ENCODE results near the gene HIVEP2. TPM values are rescaled to one million over a fixed set of nuclear protein-coding genes. Genes with fewer than 3 reads are reported as not detected.

HIVEP2 gene
- total and polyA plus RNA-seq, 2 donors (not counting 1 experiment from before 2014, with no cell fraction given): 5.8 to 31.9 TPM

DNA sequence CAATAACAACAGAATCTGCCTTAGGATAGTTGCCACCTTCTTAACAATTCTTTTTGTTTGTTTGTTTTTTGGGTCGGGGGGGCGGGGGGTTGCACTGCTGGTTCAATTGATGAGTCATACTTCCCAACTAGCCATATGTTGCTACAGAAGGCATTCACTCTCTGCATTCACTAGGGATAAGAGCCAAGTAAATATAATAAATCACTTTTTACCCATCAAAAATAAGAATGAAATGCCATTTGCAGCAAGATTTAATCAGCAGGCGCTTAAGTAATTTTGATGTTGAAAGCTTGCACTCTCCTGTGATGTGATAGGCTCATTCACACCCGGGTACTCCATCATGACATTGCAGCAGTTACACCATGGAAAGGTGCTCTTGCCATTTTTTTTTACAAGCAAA is 209.8 kb downstream of the HIVEP2 start:
- H4K20me1 ChIP-seq (ENCODE audit: control insufficient read depth, insufficient read depth, low read length, poor library complexity, severe bottlenecking): no peaks in the 10 kb centered on the region
- no peak overlapping the region for H3K27ac Mint-ChIP-seq
- ChIA-PET CTCF (interaction anchor here (0.7 to 1.2 kb wide), 2 partner anchors 11 to 13 kb away, joined by 3 to 4 read pairs; no protein-coding TSS in a partner anchor), POLR2A (no interaction called here)
- no peak overlapping the region for H2AFZ ChIP-seq (ENCODE audit: insufficient read depth, low read depth, low read length, poor library complexity, severe bottlenecking)
- H3K9ac ChIP-seq (ENCODE audit: low read length): no peak overlapping the region
- 100% methylated on average over 1 of the region's 4 CpGs for WGBS (ENCODE audit: insufficient coverage)
- no peaks in the 10 kb centered on the region for H3K36me3 ChIP-seq (replicated peaks in 1 of 2; ENCODE audit: control extremely low read depth in 1 of 2, control insufficient read depth in 1 of 2, extremely low read depth in 1 of 2, insufficient read depth in 2 of 2, low read length in 1 of 2)
- no peaks in the 10 kb centered on the region for H3K27me3 ChIP-seq (replicated peaks in 1 of 4; ENCODE audit: control extremely low read depth in 1 of 4, control insufficient read depth in 3 of 4, insufficient read depth in 4 of 4, low read length in 3 of 4)
- no peaks in the 10 kb centered on the region for H3K9me3 ChIP-seq (ENCODE audit: control extremely low read depth in 1 of 3, control insufficient read depth in 2 of 3, insufficient read depth in 1 of 3, low read length in 2 of 3)
- intact Hi-C loops (cut with micrococcal nuclease): no loop called here
- no peaks in the 10 kb centered on the region for H3K79me2 ChIP-seq (ENCODE audit: control insufficient read depth, insufficient read depth, low read length)
- no peaks in the 10 kb centered on the region for H3K27me3 Mint-ChIP-seq
- H3K4me1 Mint-ChIP-seq: no peaks in the 10 kb centered on the region
- H3K4me1 ChIP-seq (ENCODE audit: control insufficient read depth in 2 of 2, insufficient read depth in 2 of 2, low read length in 2 of 2): no peaks in the 10 kb centered on the region
- no peak overlapping the region for H3K4me2 ChIP-seq (replicated peaks; ENCODE audit: low read depth, low read length, poor library complexity, severe bottlenecking)
- H3K4me3 Mint-ChIP-seq: no peak overlapping the region
- TF ChIP-seq, protein P1, sequence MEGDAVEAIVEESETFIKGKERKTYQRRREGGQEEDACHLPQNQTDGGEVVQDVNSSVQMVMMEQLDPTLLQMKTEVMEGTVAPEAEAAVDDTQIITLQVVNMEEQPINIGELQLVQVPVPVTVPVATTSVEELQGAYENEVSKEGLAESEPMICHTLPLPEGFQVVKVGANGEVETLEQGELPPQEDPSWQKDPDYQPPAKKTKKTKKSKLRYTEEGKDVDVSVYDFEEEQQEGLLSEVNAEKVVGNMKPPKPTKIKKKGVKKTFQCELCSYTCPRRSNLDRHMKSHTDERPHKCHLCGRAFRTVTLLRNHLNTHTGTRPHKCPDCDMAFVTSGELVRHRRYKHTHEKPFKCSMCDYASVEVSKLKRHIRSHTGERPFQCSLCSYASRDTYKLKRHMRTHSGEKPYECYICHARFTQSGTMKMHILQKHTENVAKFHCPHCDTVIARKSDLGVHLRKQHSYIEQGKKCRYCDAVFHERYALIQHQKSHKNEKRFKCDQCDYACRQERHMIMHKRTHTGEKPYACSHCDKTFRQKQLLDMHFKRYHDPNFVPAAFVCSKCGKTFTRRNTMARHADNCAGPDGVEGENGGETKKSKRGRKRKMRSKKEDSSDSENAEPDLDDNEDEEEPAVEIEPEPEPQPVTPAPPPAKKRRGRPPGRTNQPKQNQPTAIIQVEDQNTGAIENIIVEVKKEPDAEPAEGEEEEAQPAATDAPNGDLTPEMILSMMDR (IDR thresholded peaks at IDR 0.05): no peak
- no peak for TF ChIP-seq EZH2 (IDR thresholded peaks at IDR 0.05; ENCODE audit: borderline replicate concordance, insufficient read depth, low read depth, low read length, poor library complexity, severe bottlenecking)
- no peak overlapping the region for H3K27ac ChIP-seq (ENCODE audit: low read length in 2 of 2)
- ATAC-seq (ENCODE audit: low read depth) (no peak), DNase-seq (no peak)
- H3K9me3 Mint-ChIP-seq (ENCODE audit: insufficient read depth): no peaks in the 10 kb centered on the region
- no peak overlapping the region for H3K4me3 ChIP-seq (ENCODE audit: control extremely low read depth in 1 of 5, extremely low read depth in 1 of 5, insufficient read depth in 1 of 5, low read depth in 2 of 5, low read length in 4 of 5)

DNA sequence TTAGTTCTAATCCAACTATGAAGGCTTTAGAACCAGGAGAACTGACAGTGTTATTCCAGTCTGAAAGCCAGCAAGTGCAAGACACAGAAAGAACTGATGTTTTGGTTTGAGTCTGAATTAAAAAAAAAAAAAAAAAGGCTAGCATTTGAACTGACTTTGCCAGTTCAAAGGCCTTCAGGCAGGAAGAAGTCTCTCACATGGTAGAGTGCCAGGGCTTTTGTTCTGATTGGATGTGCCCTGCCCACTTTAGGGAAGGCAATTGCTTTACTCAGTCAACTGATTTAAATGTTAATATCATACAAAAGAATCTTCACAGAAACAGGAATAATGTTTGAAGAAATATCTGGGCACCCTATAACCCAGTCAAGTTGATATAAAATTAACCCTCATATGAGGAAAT is 212.2 kb downstream of the HIVEP2 start:
- Histone ChIP-seq H3K4me2 (replicated peaks; ENCODE audit: low read depth, low read length, poor library complexity, severe bottlenecking) (no peak overlapping the region), H3K4me3 (ENCODE audit: control extremely low read depth in 1 of 5, extremely low read depth in 1 of 5, insufficient read depth in 1 of 5, low read depth in 2 of 5, low read length in 4 of 5) (no peak overlapping the region), H3K9me3 (ENCODE audit: control extremely low read depth in 1 of 3, control insufficient read depth in 2 of 3, insufficient read depth in 1 of 3, low read length in 2 of 3) (no peaks in the 10 kb centered on the region), H3K27ac (ENCODE audit: low read length in 2 of 2) (no peak overlapping the region), H3K27me3 (replicated peaks in 1 of 4; ENCODE audit: control extremely low read depth in 1 of 4, control insufficient read depth in 3 of 4, insufficient read depth in 4 of 4, low read length in 3 of 4) (no peaks in the 10 kb centered on the region), H3K36me3 (replicated peaks in 1 of 2; ENCODE audit: control extremely low read depth in 1 of 2, control insufficient read depth in 1 of 2, extremely low read depth in 1 of 2, insufficient read depth in 2 of 2, low read length in 1 of 2) (no peaks in the 10 kb centered on the region), H3K4me1 (ENCODE audit: control insufficient read depth in 2 of 2, insufficient read depth in 2 of 2, low read length in 2 of 2) (peaks cover 7 to 15% of the 10 kb centered on the region in 2 donors), H4K20me1 (ENCODE audit: control insufficient read depth, insufficient read depth, low read length, poor library complexity, severe bottlenecking) (no peaks in the 10 kb centered on the region), H2AFZ (ENCODE audit: insufficient read depth, low read depth, low read length, poor library complexity, severe bottlenecking) (no peak overlapping the region), H3K79me2 (ENCODE audit: control insufficient read depth, insufficient read depth, low read length) (no peaks in the 10 kb centered on the region), H3K9ac (ENCODE audit: low read length) (no peak overlapping the region)
- Mint-ChIP-seq H3K27me3 (no peaks in the 10 kb centered on the region), H3K27ac (no peak overlapping the region), H3K4me3 (no peak overlapping the region), H3K9me3 (ENCODE audit: insufficient read depth) (no peaks in the 10 kb centered on the region), H3K4me1 (peaks cover 18% of the 10 kb centered on the region)
- TF ChIP-seq EZH2 (IDR thresholded peaks at IDR 0.05; ENCODE audit: borderline replicate concordance, insufficient read depth, low read depth, low read length, poor library complexity, severe bottlenecking): no peak
- TF ChIP-seq, protein P1 (IDR thresholded peaks at IDR 0.05): no peak
- DNase-seq: no peak
- POLR2A ChIA-PET: no interaction called here
- no peak for ATAC-seq (ENCODE audit: low read depth)
- intact Hi-C loops (cut with micrococcal nuclease): loop anchor here (1.0 kb wide), 1 partner anchor 10 kb away; no protein-coding TSS in a partner anchor
- CTCF ChIA-PET: no interaction called here
